CD8-positive, alpha-beta memory T cell (primary cell): ENCODE results near the gene UBC. TPM values are rescaled to one million over a fixed set of nuclear protein-coding genes. Genes with fewer than 3 reads are reported as not detected.
"Not testable (repeated sequence)": the region's sequence is repeated elsewhere in the genome, so short reads cannot be mapped to it uniquely, and the experiment has no call there.

Source experiments
- CTCF ChIA-PET: fragments of 350-600 bp; sonication (Branson Sonifier 250); formaldehyde crosslinking; loops from one replicate; lab custom pipeline; 2021; ENCODE audit warnings: antibody characterized with exemption; lab: Charles Lee
- POLR2A ChIA-PET: fragments of 350-600 bp; sonication (Branson Sonifier 250); formaldehyde crosslinking; loops from one replicate; lab custom pipeline; 2021; ENCODE audit warnings: antibody characterized with exemption; lab: Charles Lee
- DNase-seq, 5 donors: peaks; one replicate each; pipeline versions ENCODE4 v3.0.0 to v3.0.0-alpha.2; 2020 to 2022; ENCODE audit warnings: mixed read lengths in 1 of 5
- H3K27ac ChIP-seq: one replicate; pipeline ENCODE4 v1.7.0; 2013; ENCODE audit warnings: low read depth, mild to moderate bottlenecking, low read length, moderate library complexity
- H3K27me3 ChIP-seq: 2 replicates; pipeline ENCODE4 v1.7.0; 2013; ENCODE audit warnings: low read length, mild to moderate bottlenecking; ENCODE audit not compliant: insufficient read depth, poor library complexity, severe bottlenecking
- H3K36me3 ChIP-seq: 2 replicates; pipeline ENCODE4 v1.7.0; 2013; ENCODE audit warnings: mild to moderate bottlenecking, low read length, moderate library complexity; ENCODE audit not compliant: insufficient read depth
- H3K4me1 ChIP-seq: 2 replicates; pipeline ENCODE4 v1.7.0; 2013; ENCODE audit warnings: mild to moderate bottlenecking, low read length, moderate library complexity; ENCODE audit not compliant: insufficient read depth
- H3K4me3 ChIP-seq: 2 replicates; pipeline ENCODE4 v1.7.0; 2013; ENCODE audit warnings: mild to moderate bottlenecking, low read length
- H3K9me3 ChIP-seq: 2 replicates; pipeline ENCODE4 v1.7.0; 2013; ENCODE audit warnings: mild to moderate bottlenecking, low read length
- H3K27ac Mint-ChIP-seq, 8 donors: one replicate each; pipeline ENCODE4 v1.8.0; 2020 to 2021; ENCODE audit warnings: mixed read lengths in 8 of 8, mild to moderate bottlenecking in 6 of 8, inconsistent platforms in 3 of 8, moderate library complexity in 3 of 8
- H3K27me3 Mint-ChIP-seq, 2 donors: one replicate each; pipeline ENCODE4 v1.8.0; 2020 to 2021; ENCODE audit warnings: mixed read lengths in 2 of 2, mild to moderate bottlenecking in 1 of 2, moderate library complexity in 1 of 2
- H3K36me3 Mint-ChIP-seq, 3 donors: one replicate each; pipeline ENCODE4 v1.8.0; 2020 to 2021; ENCODE audit warnings: mixed read lengths in 3 of 3, inconsistent platforms in 1 of 3, mild to moderate bottlenecking in 1 of 3
- H3K4me1 Mint-ChIP-seq, 3 donors: one replicate each; pipeline ENCODE4 v1.8.0; 2020 to 2021; ENCODE audit warnings: mixed read lengths in 3 of 3, inconsistent platforms in 1 of 3, mild to moderate bottlenecking in 1 of 3
- H3K4me3 Mint-ChIP-seq, 7 donors: one replicate each; pipeline ENCODE4 v1.8.0; 2020 to 2021; ENCODE audit warnings: mixed read lengths in 7 of 7, mild to moderate bottlenecking in 6 of 7, moderate library complexity in 4 of 7, inconsistent platforms in 2 of 7
- H3K9me3 Mint-ChIP-seq, 5 donors: one replicate each; pipeline ENCODE4 v1.8.0; 2020 to 2022; ENCODE audit warnings: mixed read lengths in 5 of 5, mild to moderate bottlenecking in 3 of 5, moderate library complexity in 2 of 5, inconsistent platforms in 1 of 5
- polyA plus RNA-seq: library from polyadenylated mRNA; unstranded; fragments of 300-500 nt; fragmentation: Illumina TruSeq; gene quantifications from one replicate; pipeline ENCODE4 v1.2.3, GENCODE V29; 2021
- total RNA-seq, 2 experiments: library from RNA; stranded (reverse); gene quantifications; one replicate each; pipeline ENCODE4 v1.2.3, GENCODE V29; 2021

UBC gene
- total and polyA plus RNA-seq, 3 experiments from 2014 or later, result 839 to 1,913 (median 849) TPM

- Mint-ChIP-seq H3K36me3 (no peaks in the 10 kb centered on the region), H3K4me3 (no peak overlapping the region), H3K4me1 (no peaks in the 10 kb centered on the region), H3K27ac (no peak overlapping the region), H3K27me3 (no peaks in the 10 kb centered on the region), H3K9me3 (no peaks in the 10 kb centered on the region)
- no peak for DNase-seq
- no peaks in the 10 kb centered on the region for H3K4me1 ChIP-seq
- POLR2A ChIA-PET, result no interaction called here
- no peak overlapping the region for H3K27ac ChIP-seq
- CTCF ChIA-PET, result interaction anchor here (0.9 to 2.4 kb wide), 2 partner anchors 13 to 52 kb away, joined by 3 to 5 read pairs; no protein-coding TSS in a partner anchor
- no peak overlapping the region for H3K4me3 ChIP-seq
- no peaks in the 10 kb centered on the region for H3K27me3 ChIP-seq
- no peaks in the 10 kb centered on the region for H3K9me3 ChIP-seq
- no peaks in the 10 kb centered on the region for H3K36me3 ChIP-seq
Observed at GRCh38 chr12:124888260-124888659, 26.2 kb downstream of the UBC start.

DNA sequence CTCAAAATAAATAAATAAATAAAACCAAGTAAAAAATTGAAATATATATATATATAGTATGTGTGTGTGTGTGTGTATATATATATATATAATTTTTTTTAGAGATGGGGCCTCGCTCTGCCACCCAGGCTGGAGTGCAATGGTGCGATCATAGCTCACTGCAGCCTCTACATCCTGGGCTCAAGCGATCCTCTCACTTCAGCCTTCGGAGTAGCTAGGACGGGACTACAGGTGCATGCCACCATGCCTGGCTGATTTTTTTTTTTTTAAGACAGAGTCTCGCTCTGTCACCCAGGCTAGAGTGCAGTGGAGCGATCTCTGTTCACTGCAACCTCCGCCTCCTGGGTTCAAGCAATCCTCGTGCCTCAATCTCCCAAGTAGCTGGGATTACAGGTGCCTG lies 26.7 kb downstream of the UBC start:
- H3K27ac Mint-ChIP-seq, H3K9me3 Mint-ChIP-seq, DNase-seq, H3K36me3 ChIP-seq, H3K27me3 Mint-ChIP-seq, H3K36me3 Mint-ChIP-seq, H3K4me3 ChIP-seq, H3K27me3 ChIP-seq, H3K9me3 ChIP-seq, H3K4me3 Mint-ChIP-seq, H3K27ac ChIP-seq, POLR2A ChIA-PET, H3K4me1 Mint-ChIP-seq, H3K4me1 ChIP-seq: not testable (repeated sequence)
- CTCF ChIA-PET, result interaction anchor here (0.9 to 2.4 kb wide), 4 partner anchors 10 to 52 kb away, joined by 3 to 5 read pairs (median 4); no protein-coding TSS in a partner anchor

DNA sequence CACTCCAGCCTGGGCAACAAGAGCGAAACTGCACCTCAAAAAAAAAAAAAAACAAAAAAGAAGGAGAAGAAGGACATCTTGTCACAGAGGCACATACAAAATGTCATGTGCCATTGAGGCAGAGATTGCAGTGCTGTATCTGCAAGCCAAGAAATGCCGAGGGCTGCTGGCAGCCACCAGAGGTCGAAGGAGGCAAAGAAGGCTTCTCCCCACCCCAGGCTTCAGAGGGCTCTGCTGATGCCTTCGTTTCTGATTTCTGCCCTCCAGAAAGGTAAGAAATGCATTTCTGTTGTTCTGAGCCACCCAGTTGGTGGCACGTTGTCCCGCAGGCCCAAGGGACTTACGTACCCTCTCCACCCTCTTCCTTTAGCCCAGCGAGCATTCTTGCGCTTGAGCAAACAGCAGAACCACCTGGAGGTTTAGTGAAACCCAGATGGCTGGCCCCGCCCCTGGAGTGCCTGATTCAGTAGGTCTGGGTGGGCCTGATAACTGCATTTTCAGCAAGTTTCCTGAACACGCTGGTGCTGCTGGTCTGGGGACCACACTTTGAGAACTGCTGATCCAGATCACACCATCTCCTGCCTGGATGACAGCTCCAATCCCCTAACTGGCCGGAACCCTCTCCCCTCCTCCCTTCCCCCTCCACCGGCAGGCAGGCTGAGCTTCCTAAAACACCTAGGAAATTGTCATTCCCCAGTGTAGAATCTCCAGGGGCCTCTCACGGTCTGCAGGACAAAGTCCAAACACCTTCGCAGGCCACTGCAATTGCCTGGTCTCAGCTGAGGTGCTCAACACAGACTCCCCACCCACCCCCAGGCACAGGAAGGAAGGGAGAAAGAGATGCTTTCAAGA lies 29.6 kb downstream of the UBC start:
- Histone ChIP-seq H3K9me3 (no peaks in the 10 kb centered on the region), H3K4me1 (no peaks in the 10 kb centered on the region), H3K27ac (peak overlapping the region; percentile 38), H3K36me3 (no peaks in the 10 kb centered on the region), H3K4me3 (no peak overlapping the region), H3K27me3 (no peaks in the 10 kb centered on the region)
- DNase-seq, result no peak
- no peaks in the 10 kb centered on the region for H3K9me3 Mint-ChIP-seq
- H3K27me3 Mint-ChIP-seq, result peaks cover 0 to under 1% of the 10 kb centered on the region in 2 donors
- ChIA-PET CTCF (no interaction called here), POLR2A (no interaction called here)
- H3K36me3 Mint-ChIP-seq, result no peaks in the 10 kb centered on the region
- peaks cover 0 to 8% (median 4%) of the 10 kb centered on the region in 3 donors for H3K4me1 Mint-ChIP-seq
- peak overlapping the region in 1 of 8 donors; percentile 6 for H3K27ac Mint-ChIP-seq
- no peak overlapping the region for H3K4me3 Mint-ChIP-seq

DNA sequence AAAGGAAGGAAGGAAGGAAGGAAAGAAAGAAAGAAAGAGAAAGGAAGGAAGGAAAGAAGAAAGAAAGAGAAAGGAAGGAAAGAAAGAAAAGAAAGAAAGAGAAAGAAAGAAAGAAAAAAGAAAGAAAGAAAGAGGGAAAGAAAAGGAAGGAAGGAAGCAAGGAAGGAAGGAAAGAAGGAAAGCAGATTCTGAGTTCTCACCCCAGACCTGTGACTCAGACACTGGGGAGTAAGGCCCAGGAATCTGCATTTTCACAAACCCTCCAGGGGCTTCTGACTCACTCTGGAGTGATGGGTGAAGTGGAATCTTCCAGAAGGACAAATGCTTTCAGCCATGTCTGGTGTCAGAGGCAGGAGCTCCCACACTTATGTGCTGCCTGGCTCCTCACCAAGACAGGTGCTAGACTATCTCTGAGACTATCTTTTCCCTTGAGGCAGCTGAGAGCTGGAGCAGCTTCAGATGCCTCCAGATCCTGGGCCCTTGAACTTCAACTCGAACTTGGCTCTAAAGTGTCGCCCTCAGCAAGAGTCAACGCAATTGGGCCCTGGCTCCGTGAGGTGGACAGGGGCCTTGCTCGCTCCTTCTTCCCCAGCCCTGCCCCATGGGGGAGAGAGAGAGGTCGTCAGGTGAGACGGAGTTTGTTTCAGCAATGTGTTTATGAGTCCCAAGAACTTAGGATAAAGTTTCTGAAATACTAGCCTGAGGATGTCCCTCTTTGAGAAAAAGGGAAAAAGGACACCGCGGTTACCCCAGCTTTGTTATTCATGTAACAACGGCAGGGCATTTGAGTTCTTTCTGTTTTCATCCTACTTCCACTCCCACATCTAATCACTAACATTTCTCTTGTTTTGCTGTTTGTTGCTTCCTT lies 31.0 kb downstream of the UBC start:
- H3K9me3 ChIP-seq, result no peaks in the 10 kb centered on the region
- no peaks in the 10 kb centered on the region for H3K9me3 Mint-ChIP-seq
- peaks cover 0 to 8% (median 4%) of the 10 kb centered on the region in 3 donors for H3K4me1 Mint-ChIP-seq
- peak overlapping the region in 3 of 8 donors; percentile 44 to 66 (median 61) for H3K27ac Mint-ChIP-seq
- H3K36me3 ChIP-seq, result no peaks in the 10 kb centered on the region
- H3K27me3 ChIP-seq, result no peaks in the 10 kb centered on the region
- no peaks in the 10 kb centered on the region for H3K4me1 ChIP-seq
- H3K36me3 Mint-ChIP-seq, result no peaks in the 10 kb centered on the region
- ChIA-PET POLR2A (no interaction called here), CTCF (no interaction called here)
- no peak overlapping the region for H3K27ac ChIP-seq
- no peak for DNase-seq
- H3K27me3 Mint-ChIP-seq, result peaks cover 0 to 5% of the 10 kb centered on the region in 2 donors
- H3K4me3 Mint-ChIP-seq, result no peak overlapping the region
- H3K4me3 ChIP-seq, result no peak overlapping the region

- H3K36me3 Mint-ChIP-seq, result no peaks in the 10 kb centered on the region
- H3K27ac Mint-ChIP-seq, result peak overlapping the region in 1 of 8 donors; percentile 58
- H3K4me1 ChIP-seq, result no peaks in the 10 kb centered on the region
- peaks cover 0 to 8% (median 4%) of the 10 kb centered on the region in 3 donors for H3K4me1 Mint-ChIP-seq
- no peak overlapping the region for H3K4me3 ChIP-seq
- POLR2A ChIA-PET, result no interaction called here
- DNase-seq, result no peak
- H3K27me3 ChIP-seq, result no peaks in the 10 kb centered on the region
- no peak overlapping the region for H3K4me3 Mint-ChIP-seq
- H3K9me3 Mint-ChIP-seq, result no peaks in the 10 kb centered on the region
- CTCF ChIA-PET, result interaction anchor here (1.0 kb wide), 2 partner anchors 19 to 59 kb away, joined by 3 read pairs; no protein-coding TSS in a partner anchor
- H3K9me3 ChIP-seq, result no peaks in the 10 kb centered on the region
- H3K27ac ChIP-seq, result no peak overlapping the region
- H3K27me3 Mint-ChIP-seq, result peaks cover 0 to 5% of the 10 kb centered on the region in 2 donors
- no peaks in the 10 kb centered on the region for H3K36me3 ChIP-seq
Observed at GRCh38 chr12:124881123-124881522, 33.3 kb downstream of the UBC start.

- H3K36me3 Mint-ChIP-seq, H3K36me3 ChIP-seq, H3K9me3 ChIP-seq, H3K27me3 Mint-ChIP-seq, POLR2A ChIA-PET, H3K27ac Mint-ChIP-seq, H3K9me3 Mint-ChIP-seq, H3K27me3 ChIP-seq, DNase-seq, H3K27ac ChIP-seq, H3K4me3 ChIP-seq, H3K4me1 ChIP-seq, H3K4me3 Mint-ChIP-seq, H3K4me1 Mint-ChIP-seq: not testable (repeated sequence)
- CTCF ChIA-PET, result interaction anchor here (0.7 to 1.3 kb wide), 4 partner anchors 11 to 60 kb away, joined by 3 read pairs; no protein-coding TSS in a partner anchor
Observed at GRCh38 chr12:124880335-124880734, 34.1 kb downstream of the UBC start.

DNA sequence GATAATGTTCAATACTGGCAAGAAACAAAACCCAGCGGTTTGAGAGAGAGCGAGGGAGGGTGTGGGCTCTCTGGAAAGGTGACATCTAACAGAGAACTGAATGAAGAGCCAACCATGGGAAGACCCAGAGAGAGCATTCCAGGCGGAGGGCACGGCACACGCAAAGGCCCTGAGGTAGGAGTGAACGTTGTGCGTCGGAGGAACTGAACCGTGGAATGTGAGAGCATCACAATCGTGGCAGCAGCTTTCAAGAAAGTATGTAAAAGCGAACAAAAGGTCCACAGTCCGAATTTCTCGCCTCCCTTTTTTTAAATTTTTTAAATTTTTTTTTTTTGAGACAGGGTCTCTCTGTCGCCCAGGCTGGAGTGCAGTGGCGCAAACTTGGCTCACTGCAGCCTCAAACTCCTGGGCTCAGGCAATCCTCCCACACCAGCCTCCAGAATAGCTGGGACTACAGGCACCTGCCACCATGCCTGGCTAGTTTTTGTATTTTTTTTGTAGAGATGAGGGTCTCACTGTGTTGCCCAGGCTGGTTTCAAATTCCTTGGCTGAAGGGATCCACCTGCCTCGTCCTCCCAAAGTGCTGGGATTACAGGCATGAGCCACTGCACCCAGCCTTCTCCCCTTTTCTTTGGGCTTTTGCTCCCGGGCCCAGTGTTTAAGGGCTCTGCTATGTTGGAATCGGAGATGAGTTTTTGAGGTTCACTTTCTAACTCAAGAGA lies 35.5 kb downstream of the UBC start:
- H3K27ac Mint-ChIP-seq, result peak overlapping the region in 2 of 8 donors; percentile 23 to 45
- Histone ChIP-seq H3K4me3 (no peak overlapping the region), H3K36me3 (no peaks in the 10 kb centered on the region), H3K27ac (no peak overlapping the region), H3K27me3 (no peaks in the 10 kb centered on the region), H3K9me3 (no peaks in the 10 kb centered on the region), H3K4me1 (no peaks in the 10 kb centered on the region)
- peaks cover 0 to 8% (median 4%) of the 10 kb centered on the region in 3 donors for H3K4me1 Mint-ChIP-seq
- DNase-seq, result no peak
- ChIA-PET CTCF (interaction anchor here (1.3 kb wide), 1 partner anchor 10 kb away, joined by 3 read pairs; no protein-coding TSS in a partner anchor), POLR2A (no interaction called here)
- no peaks in the 10 kb centered on the region for H3K9me3 Mint-ChIP-seq
- no peaks in the 10 kb centered on the region for H3K36me3 Mint-ChIP-seq
- peaks cover 0 to 5% of the 10 kb centered on the region in 2 donors for H3K27me3 Mint-ChIP-seq
- no peak overlapping the region for H3K4me3 Mint-ChIP-seq
